HG03095 (cell line): ENCODE results near the gene RPS21.

Experiments
- ATAC-seq: cut with Tn5 transposase; IDR thresholded peaks from one replicate; pipeline ENCODE4 v1.9.1; 2021; ENCODE audit warnings: moderate library complexity; ENCODE audit not compliant: unreplicated experiment

Gene RPS21

DNA sequence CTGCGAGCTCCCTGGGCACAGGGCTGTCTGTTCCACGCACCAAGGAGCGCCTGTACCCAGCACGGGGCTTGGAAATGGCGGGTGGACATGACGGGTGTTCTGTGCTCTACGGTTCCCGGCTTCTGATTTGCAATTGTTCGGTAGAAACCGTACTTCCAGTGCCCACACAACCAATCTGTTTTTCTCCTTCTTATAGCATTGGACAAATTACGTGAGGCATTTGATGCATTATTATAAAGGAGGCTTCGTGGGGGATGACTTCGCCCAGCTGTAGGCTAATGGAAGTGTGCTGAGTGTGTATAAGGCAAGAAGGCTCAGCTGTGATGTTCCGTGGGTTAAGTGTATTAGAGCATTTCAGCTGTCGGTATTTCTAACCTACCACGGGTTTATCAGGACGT is 9.8 kb upstream of the RPS21 start:
- no peak for ATAC-seq

DNA sequence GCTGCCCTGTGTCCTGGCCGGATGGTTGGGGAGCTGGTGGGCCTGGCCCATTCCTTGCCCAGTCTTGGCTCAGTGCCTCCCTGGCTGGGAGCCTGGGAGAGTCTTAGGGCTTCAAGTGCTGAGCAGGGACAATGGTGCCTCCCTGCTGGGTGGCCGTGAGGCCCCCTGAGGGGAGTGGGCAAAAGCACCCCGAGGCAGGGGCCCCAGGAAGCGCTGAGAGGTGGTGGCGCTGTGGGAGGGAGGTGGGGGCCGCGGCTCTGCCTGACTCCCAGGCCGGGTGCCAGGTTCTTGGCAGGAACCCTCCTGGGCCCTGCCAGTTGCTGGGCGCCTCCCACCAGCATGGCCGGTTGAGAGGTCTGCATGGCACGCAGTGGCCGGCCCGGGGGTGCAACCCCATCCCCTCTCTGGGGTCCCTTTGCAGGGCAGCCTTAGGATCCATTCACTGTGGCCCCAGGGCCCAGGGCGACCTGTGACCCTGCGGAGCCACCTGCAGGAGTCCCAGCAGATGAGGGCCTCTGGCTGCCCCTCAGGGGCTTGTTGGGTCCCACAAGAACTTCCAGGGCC is 9.2 kb upstream of the RPS21 start:
- ATAC-seq = no peak

DNA sequence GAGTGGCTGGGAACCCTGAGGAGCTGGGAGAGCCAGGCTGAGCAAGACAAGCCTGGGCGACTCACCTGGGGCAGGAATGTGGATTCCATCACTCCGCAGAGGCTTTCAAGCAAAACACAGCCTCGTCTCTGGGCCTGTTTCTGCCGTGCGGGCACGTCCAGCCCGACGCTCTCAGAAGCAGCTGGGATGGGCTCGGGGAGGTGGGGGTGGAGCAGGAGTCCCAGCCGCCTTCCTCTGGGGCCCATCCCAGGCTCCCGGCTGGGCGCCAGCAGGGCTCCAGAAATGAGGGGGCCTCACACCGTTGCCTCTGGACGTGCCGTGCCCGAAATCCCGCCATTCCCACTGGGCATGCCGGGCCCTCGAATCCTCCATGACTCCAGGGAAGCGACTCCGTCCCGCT is 8.7 kb upstream of the RPS21 start:
- no peak for ATAC-seq

DNA sequence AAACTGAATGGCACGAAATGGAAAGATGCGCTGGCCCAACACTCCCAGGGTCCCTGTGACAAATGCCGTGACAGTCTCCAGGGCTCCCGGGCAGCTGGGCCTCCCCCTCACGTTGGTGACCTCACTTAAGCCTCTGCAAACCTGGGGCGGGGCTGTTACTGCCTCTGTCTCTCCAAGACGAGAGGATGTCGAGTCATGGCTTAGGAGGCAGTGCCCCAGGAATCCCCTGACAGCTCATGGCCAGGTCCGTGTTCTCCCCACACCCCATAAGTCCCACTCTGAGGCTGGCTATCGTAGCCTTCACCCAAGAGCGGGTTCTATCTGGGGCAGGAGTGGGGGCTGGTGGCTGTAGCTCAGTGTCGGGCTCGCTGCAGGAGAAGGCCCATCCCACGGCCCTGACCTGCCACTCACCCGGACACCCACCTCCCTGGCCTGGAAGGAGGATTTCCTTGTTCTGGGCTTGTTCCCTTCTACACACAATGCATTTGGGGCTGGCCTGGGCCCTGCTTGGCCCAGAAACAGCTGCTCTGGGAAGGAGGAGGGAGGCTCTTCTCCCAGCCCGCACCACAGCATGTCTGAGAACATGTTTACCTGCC is 5.6 kb upstream of the RPS21 start:
- no peak for ATAC-seq

DNA sequence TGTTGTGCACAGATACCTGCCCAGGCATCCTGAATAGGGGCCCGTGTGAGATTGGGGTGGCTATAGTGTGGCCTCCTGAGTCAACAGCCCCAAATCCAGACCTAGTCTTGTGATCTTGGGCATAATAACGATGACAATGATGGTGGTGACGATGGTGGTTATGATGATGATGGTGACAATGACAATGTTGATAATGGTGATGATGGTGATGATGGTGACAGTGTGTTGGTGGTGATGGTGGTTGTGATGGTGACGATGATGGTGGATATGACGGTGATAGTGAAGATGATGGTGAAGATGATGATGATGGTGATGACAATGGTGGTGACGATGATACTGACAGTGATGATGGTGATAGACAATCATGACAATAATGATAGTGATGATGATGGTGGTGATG is 5.1 kb upstream of the RPS21 start:
- no peak for ATAC-seq

DNA sequence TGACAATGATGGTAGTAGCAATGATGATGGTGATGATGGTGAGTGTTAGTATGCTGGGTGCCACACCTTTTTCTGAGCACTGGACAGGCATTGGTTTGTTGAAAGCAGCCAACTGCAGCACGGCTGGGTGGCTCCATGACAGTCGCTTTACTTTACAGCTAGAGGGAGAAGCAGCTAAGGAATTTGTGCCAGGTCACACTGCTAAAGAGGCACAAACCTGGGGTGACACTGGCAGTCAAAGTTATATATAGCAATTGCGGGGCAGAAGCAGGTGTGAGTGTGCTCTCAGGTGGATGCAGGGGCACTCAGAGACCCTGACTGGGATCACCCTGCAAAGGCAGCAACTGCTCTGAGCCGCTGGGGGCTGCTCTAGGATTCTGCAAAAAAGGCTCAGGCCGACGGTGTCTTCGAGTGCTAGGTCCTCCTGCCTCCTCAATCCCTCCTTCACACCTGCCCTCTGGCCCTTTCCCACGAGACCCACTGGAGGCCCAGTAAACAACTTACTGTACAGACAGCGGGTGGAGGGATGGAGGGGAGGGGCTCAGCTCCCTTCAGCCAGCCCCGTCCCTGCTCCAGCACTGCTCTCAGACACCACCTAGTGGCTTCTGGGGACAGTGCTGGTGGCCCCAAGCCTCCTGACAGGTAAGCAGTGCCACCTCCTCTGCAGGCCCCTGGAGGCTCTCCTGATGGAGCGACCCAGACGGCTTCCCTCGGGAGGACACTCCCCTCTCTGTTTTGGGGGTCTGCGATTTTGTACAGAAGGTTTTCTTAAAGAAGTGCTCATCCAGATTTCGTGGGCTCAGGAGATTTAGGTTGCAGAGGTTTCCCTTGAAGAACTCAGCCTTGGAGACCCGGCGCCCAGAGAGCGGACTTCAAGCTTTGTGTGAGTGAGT is 4.4 kb upstream of the RPS21 start:
- ATAC-seq = peak; percentile 56

DNA sequence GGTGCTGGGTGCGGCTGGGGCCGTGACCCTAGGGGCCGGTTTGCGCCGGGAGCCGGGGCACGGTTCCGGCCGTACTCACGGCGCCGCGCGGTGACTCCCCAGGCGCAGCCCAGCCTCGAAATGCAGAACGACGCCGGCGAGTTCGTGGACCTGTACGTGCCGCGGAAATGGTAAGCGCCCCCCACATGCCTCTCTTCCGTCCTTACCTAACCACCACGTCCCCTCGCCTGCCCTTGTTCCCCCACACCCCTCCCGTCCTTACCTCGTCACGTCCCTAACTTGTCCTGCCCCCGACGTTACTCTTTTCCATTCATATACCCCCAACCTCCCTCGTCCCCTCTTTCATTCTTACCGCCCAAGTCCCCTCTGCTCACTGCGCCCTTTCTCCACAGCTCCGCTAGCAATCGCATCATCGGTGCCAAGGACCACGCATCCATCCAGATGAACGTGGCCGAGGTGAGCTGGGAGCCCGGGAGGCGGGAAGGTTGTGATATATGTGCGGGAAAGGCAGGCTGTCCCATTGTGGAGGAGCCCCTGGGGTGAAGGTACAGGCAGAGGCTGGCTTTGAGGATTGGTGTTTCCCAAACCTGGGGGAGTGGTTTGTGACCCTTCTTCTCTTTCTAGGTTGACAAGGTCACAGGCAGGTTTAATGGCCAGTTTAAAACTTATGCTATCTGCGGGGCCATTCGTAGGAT is 463 bp downstream of the RPS21 start:
- no peak for ATAC-seq

DNA sequence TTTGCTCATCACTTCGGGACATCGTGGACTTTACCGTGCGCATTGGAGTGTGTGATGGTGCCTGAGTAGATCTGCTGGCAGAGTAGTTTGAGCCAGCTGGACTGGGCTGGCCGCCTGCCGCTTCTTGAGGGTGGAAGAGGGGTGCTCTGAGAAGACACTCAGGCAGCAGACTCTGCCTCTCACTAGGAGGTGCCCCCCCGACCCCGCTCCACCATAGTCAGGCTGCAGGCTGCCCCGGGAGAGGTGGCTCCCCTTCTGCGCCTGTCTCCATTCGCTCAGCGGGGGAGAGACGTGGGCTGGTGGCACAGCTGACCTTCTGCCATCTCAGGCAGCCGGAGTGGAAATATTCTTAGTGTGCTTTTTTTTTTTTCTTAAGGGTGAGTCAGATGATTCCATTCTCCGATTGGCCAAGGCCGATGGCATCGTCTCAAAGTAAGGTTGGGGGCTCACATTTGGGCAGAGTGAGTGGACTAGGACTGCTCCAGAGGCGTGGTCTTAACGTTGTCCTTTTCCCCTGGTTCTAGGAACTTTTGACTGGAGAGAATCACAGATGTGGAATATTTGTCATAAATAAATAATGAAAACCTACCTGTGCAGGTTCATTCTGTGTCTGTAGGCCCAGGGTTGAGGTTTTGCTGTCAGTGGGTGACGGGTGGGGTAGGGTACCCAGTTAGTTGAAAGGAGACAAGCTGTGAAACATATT is 1.2 kb downstream of the RPS21 start:
- no peak for ATAC-seq

DNA sequence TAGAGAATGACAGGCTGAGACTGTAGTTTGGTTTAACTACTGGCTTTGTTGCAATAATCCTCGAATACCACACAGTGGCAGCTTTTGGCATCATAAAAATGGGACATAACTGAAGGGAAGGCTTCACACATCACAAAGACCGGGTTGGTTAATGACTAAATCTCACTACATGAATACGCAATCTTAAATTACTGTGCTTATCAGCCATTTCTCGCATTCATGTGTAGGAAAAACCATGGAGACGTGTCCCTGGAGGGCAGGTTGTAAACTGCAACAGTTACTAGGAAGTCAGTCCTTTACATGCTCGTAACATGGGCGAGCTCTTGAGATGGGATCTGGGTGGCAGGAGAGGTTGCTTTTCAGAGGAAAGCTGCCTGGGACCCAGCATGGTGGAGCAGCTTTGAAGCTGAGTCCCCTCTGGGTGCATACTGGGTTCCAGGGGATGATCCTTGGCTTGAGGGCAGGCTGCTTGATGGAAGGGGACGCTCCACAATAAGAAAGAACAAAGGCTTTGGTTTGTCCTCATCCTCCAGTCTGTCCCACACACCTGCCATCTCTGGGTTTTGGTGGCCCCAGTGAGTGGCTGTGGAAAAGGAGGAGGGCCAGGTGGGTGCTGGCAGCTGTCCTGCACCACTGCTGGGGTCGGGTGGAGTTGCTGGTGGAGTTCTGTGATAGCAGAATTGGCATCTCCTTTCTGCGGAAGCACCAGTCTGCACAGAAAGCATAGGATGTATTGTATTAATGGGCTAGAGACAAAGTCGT is 2.1 kb downstream of the RPS21 start:
- ATAC-seq = no peak

DNA sequence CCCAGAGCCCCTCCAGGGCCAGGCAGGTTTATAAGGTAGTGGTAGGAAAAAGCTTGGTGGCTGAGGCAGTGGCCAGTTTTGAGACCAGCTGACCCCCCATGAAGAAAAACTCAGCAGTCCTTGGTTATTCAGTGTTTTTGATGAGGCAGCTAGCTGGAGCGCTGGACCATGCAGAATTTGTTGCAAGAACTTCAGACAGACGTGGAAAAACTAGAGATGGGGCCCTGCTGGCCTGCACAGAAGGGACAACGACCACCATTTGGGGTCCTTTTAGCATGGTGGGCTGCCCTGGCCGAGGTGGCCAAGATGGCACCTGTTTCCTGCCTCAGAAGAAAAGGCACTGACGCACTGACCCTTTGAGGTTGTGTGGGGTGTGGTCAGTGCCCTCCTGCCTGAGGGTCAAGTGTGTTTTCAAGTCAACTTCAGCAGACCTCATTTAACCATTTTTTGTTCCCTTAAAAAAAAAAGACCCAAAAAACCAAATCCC is 2.7 kb downstream of the RPS21 start:
- no peak for ATAC-seq

DNA sequence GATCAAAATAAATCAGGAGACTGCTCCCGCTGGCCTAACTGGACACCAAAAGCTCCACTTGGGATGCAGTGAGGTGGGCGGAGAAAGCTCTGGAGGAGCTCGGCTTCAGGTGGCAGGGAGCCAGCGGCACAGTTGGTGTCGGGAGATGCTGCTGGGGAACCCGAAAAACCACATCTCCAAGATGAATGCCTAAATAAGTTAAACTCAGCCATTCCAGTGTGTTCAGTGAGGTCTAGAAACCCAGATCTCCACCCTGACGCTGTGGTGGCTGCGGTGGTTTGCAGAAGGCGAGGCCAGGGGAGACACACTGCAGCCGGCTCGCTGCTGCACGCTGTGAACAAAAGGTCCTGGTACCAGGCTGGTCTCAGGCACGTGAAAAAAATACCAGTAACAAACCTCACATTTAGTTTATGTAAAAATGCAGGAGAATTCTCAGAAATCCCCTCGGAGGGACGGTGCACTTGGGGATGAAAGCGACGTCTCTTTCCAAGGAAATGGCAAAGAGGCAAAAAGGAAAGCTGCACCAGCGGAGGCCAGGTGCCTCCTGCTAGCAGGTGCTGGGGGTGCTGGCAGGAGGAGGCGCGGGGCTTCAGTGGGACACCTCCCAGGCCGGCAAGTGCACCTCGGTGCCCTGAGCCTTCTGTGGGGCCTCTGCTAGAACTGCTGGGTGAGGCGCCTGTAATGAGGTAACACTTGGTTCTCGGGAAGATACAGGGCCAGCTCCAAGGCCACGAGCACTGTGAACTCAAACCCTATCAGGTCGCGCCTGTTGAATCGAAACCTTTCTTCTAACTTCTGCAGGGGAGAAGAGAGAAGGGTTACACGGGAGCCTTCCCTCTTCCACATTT is 3.6 kb downstream of the RPS21 start:
- no peak for ATAC-seq

DNA sequence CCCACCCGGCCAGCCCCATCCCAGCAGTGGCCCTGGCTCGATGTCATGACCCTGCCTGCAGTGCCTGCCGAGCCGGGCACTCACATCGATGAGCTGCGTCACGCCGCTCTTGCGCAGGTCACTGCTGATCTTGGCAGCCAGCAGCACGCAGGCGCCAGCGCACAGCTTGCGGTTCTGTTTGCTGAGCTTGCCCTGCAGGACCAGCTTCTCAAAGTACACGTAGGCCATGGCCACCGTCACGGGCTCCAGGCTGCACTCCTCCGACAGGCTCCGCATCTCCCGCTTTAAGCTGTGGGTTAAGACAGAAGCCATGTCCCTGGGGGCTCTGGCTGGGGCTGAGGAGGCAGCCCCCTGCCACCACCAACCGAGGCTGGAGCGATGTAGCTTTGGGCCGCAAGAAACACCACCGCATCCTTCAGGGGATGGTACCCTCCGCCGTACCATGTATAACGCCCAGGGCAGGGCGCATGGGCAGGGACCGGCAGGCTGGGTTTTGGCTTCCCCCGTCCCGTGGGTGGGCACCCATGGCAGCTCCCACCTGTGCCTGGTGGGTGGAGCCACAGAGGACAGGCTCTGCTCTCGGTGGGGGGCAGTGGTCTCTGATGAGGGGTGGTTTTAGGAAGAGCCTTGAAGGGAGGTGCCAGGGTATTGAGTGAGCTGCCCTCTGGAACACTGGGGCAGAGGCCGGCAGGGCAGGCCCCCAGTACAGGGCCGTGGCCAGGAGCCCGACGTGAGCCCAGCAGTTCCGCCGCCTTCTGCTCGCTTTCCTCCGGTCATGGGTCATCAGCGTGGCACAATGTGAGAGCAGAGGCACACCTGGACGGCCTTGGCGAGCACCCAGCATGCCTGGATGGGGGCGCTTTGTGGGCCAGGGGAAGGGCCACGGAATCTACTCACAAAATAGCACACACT is 4.5 kb downstream of the RPS21 start:
- no peak for ATAC-seq

DNA sequence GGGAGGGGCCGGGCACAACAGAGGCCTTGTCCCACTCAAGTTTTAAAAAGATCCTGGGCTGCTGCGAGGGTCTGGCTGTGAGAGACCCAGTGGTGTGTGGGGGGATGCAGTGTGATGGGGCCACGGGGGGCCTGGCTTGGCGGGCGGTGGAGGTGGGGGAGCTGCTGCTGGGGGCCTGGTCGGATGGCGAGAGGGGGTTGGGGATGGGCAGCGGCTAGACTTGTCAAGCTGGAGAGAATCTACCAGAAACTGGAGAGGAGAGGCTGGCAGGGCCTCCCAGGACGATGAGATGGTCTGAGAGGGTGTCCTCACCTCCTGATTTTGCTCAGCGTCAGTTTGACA is 5.1 kb downstream of the RPS21 start:
- ATAC-seq = no peak

DNA sequence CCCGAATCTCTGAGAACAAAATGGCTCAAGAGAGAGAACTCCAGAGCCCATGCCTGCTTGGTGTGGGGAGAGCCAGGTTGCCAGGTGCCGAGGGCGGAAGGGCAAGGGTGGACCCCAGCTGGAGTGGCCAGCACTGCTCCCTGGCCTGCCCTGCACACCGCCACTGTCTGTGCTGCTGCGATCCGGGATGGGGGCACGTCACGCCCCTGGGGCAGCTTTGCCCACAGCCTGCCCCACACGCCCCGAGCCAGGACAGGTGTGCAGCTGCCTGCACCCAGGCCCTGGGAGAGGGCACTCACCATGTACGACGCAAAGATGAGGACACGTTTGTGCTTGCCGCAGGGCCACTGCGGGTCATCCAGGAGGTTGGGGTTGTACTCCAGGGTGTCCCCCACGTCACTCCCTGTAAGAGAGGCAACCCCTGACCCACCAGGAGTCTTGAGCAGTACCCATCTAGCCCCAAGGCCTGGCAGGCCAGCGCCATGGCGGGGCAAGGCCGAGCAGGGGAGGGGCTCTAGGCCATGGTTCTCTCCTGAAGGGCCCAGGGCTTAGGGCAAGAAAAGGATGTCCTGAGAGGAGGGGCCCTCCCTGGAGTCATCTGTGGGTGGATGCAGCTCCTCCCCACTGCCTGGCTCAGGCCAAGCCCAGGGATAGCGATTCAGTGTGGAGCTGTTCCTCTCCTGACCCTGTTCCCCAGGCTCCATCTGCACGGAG is 5.9 kb downstream of the RPS21 start:
- no peak for ATAC-seq

DNA sequence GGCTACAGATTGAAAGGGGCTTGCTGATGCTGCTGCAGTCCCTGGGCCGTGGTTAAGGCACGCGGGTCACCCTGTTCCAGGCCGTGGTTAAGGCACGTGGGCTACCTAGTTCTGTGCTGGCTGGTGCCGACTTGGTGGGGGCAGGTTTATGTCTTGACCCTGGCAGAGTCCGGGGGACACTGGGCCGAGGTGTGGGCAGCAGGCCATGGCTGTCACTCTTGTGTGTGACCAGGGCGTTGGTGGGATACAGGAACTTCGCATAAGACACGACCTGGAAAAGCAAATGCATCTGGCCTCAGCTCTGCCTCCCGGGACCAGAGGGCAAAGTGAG is 6.4 kb downstream of the RPS21 start:
- no peak for ATAC-seq

DNA sequence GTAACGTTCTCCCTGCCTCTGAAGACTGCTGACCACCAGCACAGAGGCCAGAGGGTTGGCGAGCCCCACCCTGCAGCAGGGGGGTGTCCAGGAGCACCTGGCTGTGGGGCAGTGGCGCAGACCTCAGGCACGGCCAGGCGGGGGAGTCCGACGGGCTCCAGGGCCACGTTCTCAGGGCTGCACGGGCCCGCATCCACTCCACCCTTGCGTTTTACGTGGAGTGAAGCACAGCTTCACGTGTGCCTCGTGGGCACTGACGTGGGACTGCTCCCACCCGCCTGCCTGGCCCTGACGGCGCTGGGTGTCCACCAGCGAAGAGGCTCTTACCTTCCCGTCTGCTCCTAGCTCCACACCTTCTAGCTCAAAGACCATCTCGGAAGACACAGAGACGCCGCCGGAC is 6.9 kb downstream of the RPS21 start:
- ATAC-seq = no peak

DNA sequence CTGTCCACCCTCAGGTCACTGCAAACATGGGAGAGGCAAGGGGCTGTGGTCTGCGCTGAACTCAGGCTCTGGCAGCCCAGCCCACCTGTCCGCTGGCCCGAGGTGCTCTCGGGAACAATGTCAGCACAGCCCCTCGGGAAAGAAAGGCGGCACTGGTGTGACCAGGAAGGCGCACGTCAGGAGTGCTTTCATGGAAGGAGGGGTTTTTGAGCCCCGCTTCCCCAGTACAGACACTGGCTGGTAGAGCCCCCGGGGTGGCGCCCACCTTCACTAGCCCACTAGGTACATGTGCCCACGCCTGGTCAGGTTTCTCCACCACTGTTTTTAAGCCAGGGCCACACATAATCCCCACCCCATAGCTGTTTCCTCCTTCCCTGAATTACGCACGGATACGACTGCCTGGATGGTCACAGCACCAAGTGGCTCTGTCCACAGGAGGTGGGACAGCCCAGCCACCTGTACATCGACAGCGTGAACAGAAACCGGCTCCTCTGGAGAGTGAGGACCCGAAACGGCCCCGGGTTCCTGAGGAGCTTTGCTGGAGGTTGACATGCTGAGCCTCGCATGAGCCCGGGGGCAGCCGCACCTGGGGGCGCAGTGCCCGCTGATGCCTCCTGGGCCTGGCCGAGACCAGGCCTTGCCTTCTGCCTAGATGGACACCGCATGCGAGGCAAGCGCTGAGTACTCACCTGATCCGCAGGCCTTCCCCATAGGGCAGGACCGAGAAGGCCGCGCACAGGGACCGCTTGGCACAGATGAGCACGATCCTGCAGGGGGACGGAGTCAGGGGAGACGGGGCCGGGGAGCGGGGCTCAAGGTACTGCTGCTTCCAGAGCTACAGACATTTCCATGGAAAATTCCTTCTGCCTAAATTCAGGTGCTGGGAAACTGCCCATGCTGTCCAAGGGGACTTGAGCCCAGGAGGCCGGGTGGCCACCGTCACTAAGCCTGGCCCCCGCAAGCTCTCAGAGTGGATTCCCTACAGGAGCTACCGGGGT is 7.6 kb downstream of the RPS21 start:
- ATAC-seq = no peak
